ENCODE results near the gene ANG. TPM values are rescaled to one million over a fixed set of nuclear protein-coding genes. Genes with fewer than 3 reads are reported as not detected.

ANG gene
- total and polyA plus RNA-seq, 2 of the 8 experiments (the other 6 are each of a cell fraction or from before 2014, with no cell fraction given), result 2.2 to 4.6 TPM

DNA sequence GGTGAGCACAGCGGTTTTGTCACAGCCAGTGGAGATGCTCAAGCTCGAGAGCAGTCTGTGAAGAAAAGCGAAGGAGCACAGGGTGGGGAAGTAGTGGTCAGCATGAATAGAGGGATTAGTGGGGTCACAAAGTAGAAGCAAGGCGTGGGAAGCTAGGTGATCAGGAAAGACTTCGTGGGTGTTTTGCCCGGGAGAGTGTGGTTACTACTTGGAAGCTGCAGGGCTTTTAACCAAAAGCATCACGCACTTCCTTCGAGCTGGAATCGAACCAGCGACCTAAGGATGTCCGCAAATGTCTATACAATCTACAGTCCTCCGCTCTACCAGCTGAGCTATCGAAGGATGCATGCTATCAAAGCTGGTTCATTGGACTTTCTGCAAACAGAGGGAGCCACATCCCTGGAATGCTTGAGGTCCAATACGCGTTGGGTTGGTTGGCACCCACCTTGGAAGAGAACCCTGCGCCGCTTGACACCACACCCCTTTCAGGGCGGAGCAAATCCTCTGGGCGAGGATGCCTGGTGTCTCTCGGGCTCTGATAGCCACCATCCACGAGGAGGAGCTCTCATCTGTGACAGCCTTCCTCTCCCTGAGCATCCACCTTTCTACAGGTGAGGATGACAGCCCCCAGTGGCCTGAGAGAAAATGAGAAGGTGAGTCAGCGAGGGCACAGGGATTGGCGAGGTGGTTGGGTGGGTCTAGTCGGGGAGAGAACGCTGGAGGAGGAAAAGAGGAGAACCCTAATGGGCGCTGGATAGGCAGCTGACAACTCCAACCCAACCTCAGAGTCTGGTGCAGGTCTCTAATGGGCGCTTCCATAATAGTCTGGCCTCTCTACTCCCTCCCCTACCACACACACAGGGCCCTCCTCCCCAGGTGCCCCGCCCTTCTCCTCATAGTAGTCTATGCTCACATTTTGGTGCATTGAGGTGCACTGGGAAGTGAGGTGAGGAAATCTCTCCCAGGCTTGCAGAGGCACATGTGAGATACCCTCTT, 31.1 kb upstream of the ANG start:
- no peak overlapping the region for H2AK5ac ChIP-seq (ENCODE audit: low read depth, low read length)
- H3K14ac ChIP-seq (ENCODE audit: insufficient read length), result no peak overlapping the region
- H2BK12ac ChIP-seq (ENCODE audit: low read depth, low read length), result no peak overlapping the region
- no peak overlapping the region for H3K23ac ChIP-seq (ENCODE audit: insufficient read length)
- H2BK5ac ChIP-seq (ENCODE audit: low read depth, low read length), result no peak overlapping the region
- H3K18ac ChIP-seq (ENCODE audit: extremely low read depth, low read length), result no peak overlapping the region
- H4K20me1 ChIP-seq (replicated peaks in 1 of 2; ENCODE audit: control insufficient read depth in 1 of 2, insufficient read depth in 2 of 2, low read length in 2 of 2), result no peaks in the 10 kb centered on the region
- DNase-seq (ENCODE audit: low read depth in 1 of 2, low spot score in 2 of 2) (peak; percentile 89 to 92), FAIRE-seq (peak; percentile 95)
- POLR2A ChIA-PET (ENCODE audit: partially characterized antibody), result interaction anchor here (0.6 to 3.5 kb wide), 11 partner anchors 11 to 546 kb away, joined by 3 to 17 read pairs (median 4); partner anchors contain the start of genes APEX1, PARP2, PNP and RNASE4
- H3K4ac ChIP-seq (replicated peaks; ENCODE audit: insufficient read length, low read depth, low read length), result no peak overlapping the region
- H2BK120ac ChIP-seq (replicated peaks; ENCODE audit: low read depth, low read length), result no peak overlapping the region
- peaks cover 4% of the 10 kb centered on the region for H3K23me2 ChIP-seq (ENCODE audit: low read depth, low read length)
- H2BK20ac ChIP-seq (ENCODE audit: low read length), result no peak overlapping the region
- H3K4me2 ChIP-seq (ENCODE audit: insufficient read depth in 1 of 2, low read depth in 2 of 2, low read length in 2 of 2), result peak overlapping the region; percentile 26 to 63
- no peaks in the 10 kb centered on the region for H3K79me2 ChIP-seq (ENCODE audit: control insufficient read depth in 1 of 2, insufficient read depth in 2 of 2, low read length in 2 of 2)
- no peak overlapping the region for H3K56ac ChIP-seq (replicated peaks; ENCODE audit: insufficient read length, low read depth, low read length)
- H2AFZ ChIP-seq (ENCODE audit: low read length), result peak overlapping the region; percentile 27; the same call in 1 of the 2 replicates
- H3K4me3 ChIP-seq (ENCODE audit: extremely low read depth in 1 of 4, insufficient read depth in 2 of 4, low read depth in 3 of 4, low read length in 4 of 4), result peak overlapping the region; percentile 29 to 61 (median 44); a peak in 7 of 8 replicates
- peaks cover 3 to 18% (median 12%) of the 10 kb centered on the region in 4 experiments; a peak in 6 of 7 replicates for H3K27me3 ChIP-seq (replicated peaks in 1 of 4; ENCODE audit: control insufficient read depth in 3 of 4, extremely low read depth in 1 of 4, insufficient read depth in 3 of 4, low read length in 3 of 4)
- H3K36me3 ChIP-seq (ENCODE audit: control insufficient read depth in 2 of 4, insufficient read depth in 4 of 4, low read length in 3 of 4), result no peaks in the 10 kb centered on the region
- peaks cover 0 to 5% (median 1%) of the 10 kb centered on the region in 4 experiments; a peak in 2 of 7 replicates for H3K4me1 ChIP-seq (replicated peaks in 1 of 4; ENCODE audit: control insufficient read depth in 3 of 4, insufficient read depth in 4 of 4, low read length in 3 of 4)
- H3K9ac ChIP-seq (replicated peaks in 1 of 4; ENCODE audit: extremely low read depth in 1 of 4, low read depth in 3 of 4, low read length in 3 of 4), result no peak overlapping the region
- CTCF ChIA-PET (ENCODE audit: partially characterized antibody), result interaction anchor here (0.6 to 11.5 kb wide), 21 partner anchors 11 to 314 kb away, joined by 3 to 282 read pairs (median 6); partner anchors contain the start of genes ANG and RNASE4
- H3K79me1 ChIP-seq (ENCODE audit: low read depth, low read length), result no peaks in the 10 kb centered on the region
- H3K27ac ChIP-seq (ENCODE audit: low read depth, low read length), result no peak overlapping the region
- H4K91ac ChIP-seq (replicated peaks; ENCODE audit: insufficient read length, low read length), result no peak overlapping the region
- H4K5ac ChIP-seq (ENCODE audit: insufficient read length, low read depth, low read length), result no peak overlapping the region
- no peak overlapping the region for H2BK15ac ChIP-seq (ENCODE audit: low read length)
- no peak overlapping the region for H4K8ac ChIP-seq (ENCODE audit: extremely low read depth, insufficient read depth, low read length)
- no peaks in the 10 kb centered on the region for H3K9me3 ChIP-seq (ENCODE audit: insufficient read depth in 2 of 2, low read depth in 1 of 2, low read length in 1 of 2)
- WGBS, 2 experiments (ENCODE audit: extremely low coverage in 1 of 2, insufficient coverage in 1 of 2, insufficient read length in 1 of 2, insufficient replicate concordance in 2 of 2, low coverage in 1 of 2, low lambda C conversion rate in 2 of 2, missing lambda C conversion rate in 1 of 2), result 19% methylated on average over 27 of the region's 28 CpGs; no CpG with 5 or more reads in 1 of the 2 experiments
- TF ChIP-seq TAF1 (IDR thresholded peaks at IDR 0.05; ENCODE audit: low read depth, low read length) (peak; percentile 40; the same call in 1 of the 2 replicates), EP300 (IDR thresholded peaks at IDR 0.05; ENCODE audit: borderline replicate concordance in 1 of 2, low read depth in 2 of 2, low read length in 2 of 2) (no peak), KDM1A (IDR thresholded peaks at IDR 0.05; ENCODE audit: borderline replicate concordance, low read length) (peak; percentile 52; the same call in 1 of the 2 replicates), POLR2A (IDR thresholded peaks at IDR 0.05; ENCODE audit: control extremely low read depth in 1 of 2, low read depth in 2 of 2, low read length in 2 of 2) (no peak), KDM5A (IDR thresholded peaks at IDR 0.05; ENCODE audit: low read length) (no peak), SRF (IDR thresholded peaks at IDR 0.05; ENCODE audit: low read depth, low read length) (no peak), SAP30 (IDR thresholded peaks at IDR 0.05; ENCODE audit: insufficient read depth, insufficient replicate concordance, low read length) (peak; percentile 93), SIRT6 (IDR thresholded peaks at IDR 0.05; ENCODE audit: low read length) (no peak), HDAC6 (IDR thresholded peaks at IDR 0.05; ENCODE audit: low read depth, low read length) (no peak)
- TF ChIP-seq, protein P1, sequence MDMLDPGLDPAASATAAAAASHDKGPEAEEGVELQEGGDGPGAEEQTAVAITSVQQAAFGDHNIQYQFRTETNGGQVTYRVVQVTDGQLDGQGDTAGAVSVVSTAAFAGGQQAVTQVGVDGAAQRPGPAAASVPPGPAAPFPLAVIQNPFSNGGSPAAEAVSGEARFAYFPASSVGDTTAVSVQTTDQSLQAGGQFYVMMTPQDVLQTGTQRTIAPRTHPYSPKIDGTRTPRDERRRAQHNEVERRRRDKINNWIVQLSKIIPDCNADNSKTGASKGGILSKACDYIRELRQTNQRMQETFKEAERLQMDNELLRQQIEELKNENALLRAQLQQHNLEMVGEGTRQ (IDR thresholded peaks at IDR 0.05; ENCODE audit: low read length), result no peak
